RWPE1 (cell line): ENCODE results near the gene ZNF616.

Experiments
- CTCF ChIA-PET: fragments of 350-600 bp; sonication (Branson Sonifier 250); formaldehyde crosslinking; extraction: SDS; loops from one replicate; lab custom pipeline; 2021; lab: Yijun Ruan, JAX
- POLR2A ChIA-PET: fragments of 400-600 bp; formaldehyde crosslinking; extraction: SDS; loops from one replicate; lab custom pipeline; 2020; ENCODE audit warnings: antibody characterized with exemption; ENCODE audit not compliant: low non-redundant PET; lab: Yijun Ruan, JAX
- DNase-seq: peaks from one replicate; pipeline ENCODE4 v3.0.0; 2012; ENCODE audit warnings: low spot score
- H3K27ac ChIP-seq: fragments of 450-650 bp; 2 replicates; pipeline ENCODE4 v1.5.1; 2017
- CTCF ChIP-seq: fragments of 450-650 bp; conservative IDR thresholded peaks from 2 replicates; pipeline ENCODE4 v1.5.1; 2017; ENCODE audit warnings: low read depth, mild to moderate bottlenecking

Gene ZNF616

GRCh38 chr19:52141203-52141602, 1.5 kb upstream of the ZNF616 start:
- H3K27ac ChIP-seq = no peak overlapping the region
- DNase-seq = no peak
- ChIA-PET CTCF (interaction anchor here (0.7 kb wide), 1 partner anchor 480 kb away, joined by 3 read pairs; no protein-coding TSS in a partner anchor), POLR2A (no interaction called here)
- no peak for TF ChIP-seq CTCF

GRCh38 chr19:52140032-52140710, 433 bp upstream of the ZNF616 start:
- peak; percentile 98 for DNase-seq
- peak overlapping the region; percentile 93 for H3K27ac ChIP-seq
- no peak for TF ChIP-seq CTCF
- ChIA-PET POLR2A (no interaction called here), CTCF (interaction anchor here (0.5 to 1.1 kb wide), 6 partner anchors 17 to 570 kb away, joined by 3 to 7 read pairs (median 4); no protein-coding TSS in a partner anchor)

- POLR2A ChIA-PET = interaction anchor here (1.0 kb wide), 1 partner anchor 51 kb away, joined by 3 read pairs; the partner anchor contains the start of gene PPP2R1A
- no peak for DNase-seq
Observed at GRCh38 chr19:52138983-52139251, 821 bp downstream of the ZNF616 start.

GRCh38 chr19:52138278-52138982, 1.3 kb downstream of the ZNF616 start:
- H3K27ac ChIP-seq = peak overlapping the region; percentile 93
- POLR2A ChIA-PET = interaction anchor here (1.0 kb wide), 1 partner anchor 51 kb away, joined by 3 read pairs; the partner anchor contains the start of gene PPP2R1A

More at GRCh38 chr19:52138983-52139251, 821 bp downstream of the ZNF616 start:
- TF ChIP-seq CTCF = no peak
- CTCF ChIA-PET = interaction anchor here (0.7 kb wide), 1 partner anchor 37 kb away, joined by 3 read pairs; no protein-coding TSS in a partner anchor
- peak overlapping the region; percentile 93 for H3K27ac ChIP-seq

GRCh38 chr19:52120286-52120685, 19.5 kb downstream of the ZNF616 start:
- CTCF ChIA-PET = no interaction called here
- POLR2A ChIA-PET = no interaction called here
- H3K27ac ChIP-seq = no peak overlapping the region
- no peak for DNase-seq
- TF ChIP-seq CTCF = no peak

More at GRCh38 chr19:52138278-52138982, 1.3 kb downstream of the ZNF616 start:
- DNase-seq = peak; percentile 19
- TF ChIP-seq CTCF = no peak
- CTCF ChIA-PET = interaction anchor here (0.7 kb wide), 1 partner anchor 36 kb away, joined by 3 read pairs; no protein-coding TSS in a partner anchor

- POLR2A ChIA-PET = no interaction called here
- TF ChIP-seq CTCF = no peak
- CTCF ChIA-PET = no interaction called here
- no peak for DNase-seq
- no peak overlapping the region for H3K27ac ChIP-seq
Observed at GRCh38 chr19:52115526-52116053, 24.1 kb downstream of the ZNF616 start.
